Measurements from ENCODE around the gene VOPP1.
"Not testable (repeated sequence)": the region's sequence is repeated elsewhere in the genome, so short reads cannot be mapped to it uniquely, and the experiment has no call there.

VOPP1 gene

DNA sequence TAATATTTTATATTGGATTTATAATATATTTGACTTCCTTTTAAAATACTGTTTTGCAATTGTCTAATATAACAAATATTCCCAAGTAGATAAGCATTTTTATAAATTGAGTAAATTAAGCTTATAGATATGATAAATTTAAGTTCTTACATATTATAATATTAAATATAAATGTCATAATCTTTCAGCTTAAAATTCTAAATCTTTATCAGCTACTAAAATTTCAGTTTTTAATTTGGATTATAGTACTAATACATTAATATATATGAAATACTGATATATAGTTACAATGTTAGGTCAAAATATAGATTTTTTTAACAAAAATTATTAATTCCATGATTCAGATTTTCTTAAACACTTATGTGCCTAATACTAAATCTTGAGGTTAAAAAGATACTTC, 33.4 kb upstream of the VOPP1 start:
- not testable (repeated sequence) for H4K8ac ChIP-seq (ENCODE audit: low read length)

DNA sequence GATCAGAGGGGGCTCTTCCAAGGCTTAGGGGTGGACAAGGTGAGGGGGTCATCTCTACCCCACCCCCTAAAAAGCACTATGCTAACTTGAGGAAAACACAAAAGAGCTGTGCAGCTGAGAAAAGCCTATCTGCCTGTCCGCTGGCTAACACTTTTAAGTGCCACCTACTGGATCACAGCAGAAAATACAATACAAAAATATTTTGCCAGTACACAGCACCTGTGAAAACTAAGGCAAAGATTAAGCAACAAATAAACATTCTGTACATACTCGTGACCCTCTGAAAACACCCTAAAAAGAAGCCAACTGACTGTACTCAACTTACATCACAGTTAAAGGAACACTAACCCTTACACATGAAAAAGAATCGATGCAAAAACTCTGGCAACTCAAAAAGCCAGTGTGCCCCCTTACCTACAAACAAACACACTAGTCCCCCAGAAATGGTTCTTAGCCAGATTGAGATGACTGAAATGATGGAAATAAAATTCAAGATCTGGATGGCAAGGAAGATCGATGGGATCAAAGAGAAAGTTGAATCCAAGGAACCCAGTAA, 25.7 kb upstream of the VOPP1 start:
- H3K14ac ChIP-seq (ENCODE audit: low read length in 2 of 2); H2BK120ac ChIP-seq (ENCODE audit: low read depth, low read length); H3K18ac ChIP-seq (ENCODE audit: low read depth in 1 of 2, low read length in 2 of 2); H3K4me2 ChIP-seq (ENCODE audit: low read length, poor library complexity, severe bottlenecking); H3K27ac ChIP-seq (ENCODE audit: low read length, poor library complexity, severe bottlenecking); H2BK12ac ChIP-seq (ENCODE audit: low read length in 2 of 2); H3K36me3 ChIP-seq (ENCODE audit: control insufficient read depth in 1 of 2, insufficient read depth in 2 of 2, low read depth in 1 of 2, low read length in 2 of 2); H2BK15ac ChIP-seq (ENCODE audit: low read depth, poor library complexity, severe bottlenecking); H4K91ac ChIP-seq (ENCODE audit: low read length); H3K4me3 ChIP-seq (ENCODE audit: insufficient read depth in 1 of 2, low read depth in 1 of 2, low read length in 2 of 2); H3K4me1 ChIP-seq (ENCODE audit: control insufficient read depth, insufficient read depth, low read depth, low read length); H2AFZ ChIP-seq (ENCODE audit: low read depth, low read length); H3K4ac ChIP-seq (ENCODE audit: low read depth in 1 of 2, low read length in 2 of 2); H2AK5ac ChIP-seq (ENCODE audit: low read length, severe bottlenecking); H3K23ac ChIP-seq (ENCODE audit: low read length in 2 of 2); H3K79me1 ChIP-seq (replicated peaks; ENCODE audit: low read length, poor library complexity, severe bottlenecking); H2BK5ac ChIP-seq (ENCODE audit: low read depth, low read length, poor library complexity, severe bottlenecking); H3K9me3 ChIP-seq (ENCODE audit: control insufficient read depth, low read length); H3K9ac ChIP-seq (ENCODE audit: low read length); H4K8ac ChIP-seq (ENCODE audit: low read length): not testable (repeated sequence)
- peak; percentile 17 for DNase-seq
- H3K27me3 ChIP-seq (ENCODE audit: control insufficient read depth in 1 of 2, insufficient read depth in 1 of 2, low read length in 2 of 2), result peaks cover 4 to 12% of the 10 kb centered on the region in 2 experiments
- 40% methylated on average over 3 of the region's 4 CpGs for WGBS

More for the DNA sequence above, 33.4 kb upstream of the VOPP1 start:
- not testable (repeated sequence) for H3K23ac ChIP-seq (ENCODE audit: low read length in 2 of 2); H3K27ac ChIP-seq (ENCODE audit: low read length, poor library complexity, severe bottlenecking); H2BK120ac ChIP-seq (ENCODE audit: low read depth, low read length); H3K9me3 ChIP-seq (ENCODE audit: control insufficient read depth, low read length); H3K4me1 ChIP-seq (ENCODE audit: control insufficient read depth, insufficient read depth, low read depth, low read length); H2AFZ ChIP-seq (ENCODE audit: low read depth, low read length); DNase-seq; H3K14ac ChIP-seq (ENCODE audit: low read length in 2 of 2); H3K36me3 ChIP-seq (ENCODE audit: control insufficient read depth in 1 of 2, insufficient read depth in 2 of 2, low read depth in 1 of 2, low read length in 2 of 2); H3K79me1 ChIP-seq (replicated peaks; ENCODE audit: low read length, poor library complexity, severe bottlenecking); H3K18ac ChIP-seq (ENCODE audit: low read depth in 1 of 2, low read length in 2 of 2); H3K9ac ChIP-seq (ENCODE audit: low read length); H3K4me2 ChIP-seq (ENCODE audit: low read length, poor library complexity, severe bottlenecking); H2AK5ac ChIP-seq (ENCODE audit: low read length, severe bottlenecking); H3K4ac ChIP-seq (ENCODE audit: low read depth in 1 of 2, low read length in 2 of 2); H2BK12ac ChIP-seq (ENCODE audit: low read length in 2 of 2); H3K4me3 ChIP-seq (ENCODE audit: insufficient read depth in 1 of 2, low read depth in 1 of 2, low read length in 2 of 2); H4K91ac ChIP-seq (ENCODE audit: low read length); H2BK5ac ChIP-seq (ENCODE audit: low read depth, low read length, poor library complexity, severe bottlenecking); H2BK15ac ChIP-seq (ENCODE audit: low read depth, poor library complexity, severe bottlenecking); H3K27me3 ChIP-seq (ENCODE audit: control insufficient read depth in 1 of 2, insufficient read depth in 1 of 2, low read length in 2 of 2)

DNA sequence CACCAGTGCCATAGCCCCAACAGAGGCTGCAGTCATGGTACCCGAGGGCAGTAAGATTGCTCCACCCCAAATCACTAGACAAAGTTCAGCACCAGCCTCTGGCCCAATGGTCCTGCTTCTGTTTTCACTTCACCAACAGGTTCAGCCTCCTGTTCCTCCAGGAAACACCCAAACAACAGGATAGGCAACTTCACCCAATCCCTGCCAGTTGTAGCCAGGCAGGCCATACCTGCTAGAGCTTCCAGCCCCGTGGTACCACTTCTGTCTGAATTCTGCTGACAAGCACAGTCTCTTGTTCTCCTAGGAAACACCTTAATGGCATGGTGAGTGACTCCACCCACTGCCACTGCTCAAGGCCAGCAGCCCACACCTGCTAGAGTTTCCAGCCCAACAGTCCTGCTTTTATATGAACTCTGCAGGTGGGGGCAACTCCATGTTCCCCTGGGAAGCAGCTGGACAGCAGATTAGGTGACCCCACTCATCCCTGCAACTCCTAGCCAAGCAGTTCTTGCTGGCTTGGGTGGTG, 25.0 kb upstream of the VOPP1 start:
- not testable (repeated sequence) for H3K14ac ChIP-seq (ENCODE audit: low read length in 2 of 2); H2BK120ac ChIP-seq (ENCODE audit: low read depth, low read length); H4K91ac ChIP-seq (ENCODE audit: low read length); H2AFZ ChIP-seq (ENCODE audit: low read depth, low read length); H3K79me1 ChIP-seq (replicated peaks; ENCODE audit: low read length, poor library complexity, severe bottlenecking); H3K4me1 ChIP-seq (ENCODE audit: control insufficient read depth, insufficient read depth, low read depth, low read length); H3K4ac ChIP-seq (ENCODE audit: low read depth in 1 of 2, low read length in 2 of 2); H3K4me2 ChIP-seq (ENCODE audit: low read length, poor library complexity, severe bottlenecking); H3K4me3 ChIP-seq (ENCODE audit: insufficient read depth in 1 of 2, low read depth in 1 of 2, low read length in 2 of 2); H3K18ac ChIP-seq (ENCODE audit: low read depth in 1 of 2, low read length in 2 of 2); H3K9me3 ChIP-seq (ENCODE audit: control insufficient read depth, low read length); DNase-seq; H3K9ac ChIP-seq (ENCODE audit: low read length); H2AK5ac ChIP-seq (ENCODE audit: low read length, severe bottlenecking); H3K27ac ChIP-seq (ENCODE audit: low read length, poor library complexity, severe bottlenecking); H4K8ac ChIP-seq (ENCODE audit: low read length); H3K36me3 ChIP-seq (ENCODE audit: control insufficient read depth in 1 of 2, insufficient read depth in 2 of 2, low read depth in 1 of 2, low read length in 2 of 2); H2BK5ac ChIP-seq (ENCODE audit: low read depth, low read length, poor library complexity, severe bottlenecking); H3K23ac ChIP-seq (ENCODE audit: low read length in 2 of 2); H2BK12ac ChIP-seq (ENCODE audit: low read length in 2 of 2)
- 51% methylated on average over 2 of the region's 2 CpGs for WGBS
- Histone ChIP-seq H3K27me3 (ENCODE audit: control insufficient read depth in 1 of 2, insufficient read depth in 1 of 2, low read length in 2 of 2) (peaks cover 4 to 18% of the 10 kb centered on the region in 2 experiments), H2BK15ac (ENCODE audit: low read depth, poor library complexity, severe bottlenecking) (peak overlapping the region; percentile 48)

DNA sequence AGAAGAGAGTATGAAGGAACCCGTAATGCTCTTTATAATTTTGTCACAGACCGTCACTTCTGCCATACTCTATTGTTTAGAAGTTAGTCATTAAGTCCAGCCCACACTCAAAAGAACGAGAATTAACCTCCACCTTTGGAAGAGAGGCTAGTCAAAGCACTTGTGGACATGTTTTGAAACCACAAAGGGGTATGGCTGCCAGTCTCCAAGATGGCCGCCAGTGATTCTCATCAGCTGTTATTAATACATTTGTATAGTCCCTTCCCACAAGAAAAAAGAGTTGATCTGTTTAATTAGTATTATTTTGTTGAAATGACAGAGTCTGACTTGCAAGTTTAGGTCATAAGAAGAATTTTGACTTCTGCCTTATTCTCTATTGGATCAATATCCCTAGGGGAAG, 23.2 kb upstream of the VOPP1 start:
- 74% methylated on average over 3 of the region's 4 CpGs for WGBS
- Histone ChIP-seq H3K14ac (ENCODE audit: low read length in 2 of 2) (no peak overlapping the region), H2AFZ (ENCODE audit: low read depth, low read length) (no peak overlapping the region), H2BK12ac (ENCODE audit: low read length in 2 of 2) (no peak overlapping the region), H3K27me3 (ENCODE audit: control insufficient read depth in 1 of 2, insufficient read depth in 1 of 2, low read length in 2 of 2) (peaks cover 7 to 23% of the 10 kb centered on the region in 2 experiments), H2BK120ac (ENCODE audit: low read depth, low read length) (no peak overlapping the region), H3K9me3 (ENCODE audit: control insufficient read depth, low read length) (no peaks in the 10 kb centered on the region), H2BK15ac (ENCODE audit: low read depth, poor library complexity, severe bottlenecking) (no peak overlapping the region), H2AK5ac (ENCODE audit: low read length, severe bottlenecking) (no peak overlapping the region), H3K23ac (ENCODE audit: low read length in 2 of 2) (no peak overlapping the region), H3K4me3 (ENCODE audit: insufficient read depth in 1 of 2, low read depth in 1 of 2, low read length in 2 of 2) (no peak overlapping the region), H3K36me3 (ENCODE audit: control insufficient read depth in 1 of 2, insufficient read depth in 2 of 2, low read depth in 1 of 2, low read length in 2 of 2) (no peaks in the 10 kb centered on the region), H4K91ac (ENCODE audit: low read length) (no peak overlapping the region), H2BK5ac (ENCODE audit: low read depth, low read length, poor library complexity, severe bottlenecking) (no peak overlapping the region), H3K27ac (ENCODE audit: low read length, poor library complexity, severe bottlenecking) (no peak overlapping the region), H4K8ac (ENCODE audit: low read length) (no peak overlapping the region), H3K18ac (ENCODE audit: low read depth in 1 of 2, low read length in 2 of 2) (no peak overlapping the region), H3K4ac (ENCODE audit: low read depth in 1 of 2, low read length in 2 of 2) (no peak overlapping the region), H3K79me1 (replicated peaks; ENCODE audit: low read length, poor library complexity, severe bottlenecking) (no peaks in the 10 kb centered on the region), H3K9ac (ENCODE audit: low read length) (no peak overlapping the region), H3K4me1 (ENCODE audit: control insufficient read depth, insufficient read depth, low read depth, low read length) (peaks cover 2% of the 10 kb centered on the region), H3K4me2 (ENCODE audit: low read length, poor library complexity, severe bottlenecking) (no peak overlapping the region)
- DNase-seq, result no peak
